ENCODE data around the gene RASSF1. TPM values are rescaled to one million over a fixed set of nuclear protein-coding genes. Genes with fewer than 3 reads are reported as not detected.
A peak's percentile ranks its signal among the peaks of the same experiment; 100 is the strongest.

RASSF1 gene
- total RNA-seq, 1 experiment from 2014 or later = 29.6 TPM

- CTCF ChIA-PET = interaction anchor here (0.5 to 1.2 kb wide), 3 partner anchors 23 to 87 kb away, joined by 3 to 4 read pairs (median 4); no protein-coding TSS in a partner anchor
- intact Hi-C loops (cut with micrococcal nuclease) = no loop called here
- BruUV-seq (replicated peaks) = no TSS peak
These were observed 42.5 kb downstream of the RASSF1 start for GRCh38 chr3:50297896-50298725.

More at GRCh38 chr3:50297896-50298725, 42.5 kb downstream of the RASSF1 start:
- RAD21 ChIA-PET (ENCODE audit: low non-redundant PET in 1 of 2, low total read pairs in 2 of 2, uncharacterized antibody in 2 of 2, unreplicated experiment in 2 of 2) = no interaction called here
- Histone ChIP-seq H3K27me3 (ENCODE audit: insufficient read depth, low read length) (no peaks in the 10 kb centered on the region), H3K4me3 (replicated peaks in 1 of 2; ENCODE audit: low read depth in 1 of 2, low read length in 2 of 2) (peak overlapping the region; percentile 55 to 92), H3K9me2 (ENCODE audit: insufficient read depth) (no peaks in the 10 kb centered on the region), H3K36me3 (ENCODE audit: control insufficient read depth in 1 of 2, insufficient read depth in 2 of 2, low read length in 2 of 2) (no peaks in the 10 kb centered on the region), H4K20me1 (ENCODE audit: insufficient read depth) (no peaks in the 10 kb centered on the region), H3K9me3 (ENCODE audit: control insufficient read depth in 1 of 2, insufficient read depth in 1 of 2, low read depth in 1 of 2, low read length in 2 of 2) (no peaks in the 10 kb centered on the region), H2AFZ (ENCODE audit: low read depth, low read length, poor library complexity, severe bottlenecking) (no peak overlapping the region), H3K4me1 (ENCODE audit: control insufficient read depth in 1 of 2, insufficient read depth in 2 of 2, low read length in 2 of 2) (peaks cover 13 to 41% of the 10 kb centered on the region in 2 experiments), H3K4me2 (ENCODE audit: low read length) (peak overlapping the region; percentile 97), H3K79me2 (ENCODE audit: insufficient read depth, low read length) (peaks cover 3% of the 10 kb centered on the region; the same call in 1 of the 2 replicates), H3K9ac (ENCODE audit: low read length) (peak overlapping the region; percentile 91), H3K27ac (ENCODE audit: low read depth, low read length) (peak overlapping the region; percentile 67)
- POLR2A ChIA-PET = interaction anchor here (1.4 to 2.0 kb wide), 2 partner anchors 30 to 63 kb away, joined by 6 to 12 read pairs; partner anchors contain the start of genes GNAI2 and TUSC2
- DNase-seq (ENCODE audit: low read depth, low spot score) = no peak
- ATAC-seq = no peak
- peak in 2 of 3 experiments; percentile 25 to 45; a peak in 3 of 6 replicates for TF ChIP-seq CTCF (IDR thresholded peaks at IDR 0.05 in 2 of 3, conservative IDR thresholded peaks at IDR 0.05 in 1 of 3; ENCODE audit: borderline replicate concordance in 1 of 3, insufficient read depth in 1 of 3, low read depth in 2 of 3, low read length in 2 of 3)
- TF ChIP-seq JUND (IDR thresholded peaks at IDR 0.05) = no peak
- no peak for TF ChIP-seq SRF (IDR thresholded peaks at IDR 0.05; ENCODE audit: low read depth)
